ENCODE measurements around the gene RBP5. TPM values are rescaled to one million over a fixed set of nuclear protein-coding genes. Genes with fewer than 3 reads are reported as not detected.
A peak's percentile ranks its signal among the peaks of the same experiment; 100 is the strongest.

RBP5 gene
- total and polyA plus RNA-seq, 9 of the 15 experiments (the other 6 are each of a cell fraction or from before 2014, with no cell fraction given), result 8.6 to 22.5 (median 11.4) TPM

GRCh38 chr12:7162691-7163114, 34.0 kb upstream of the RBP5 start (continued):
- TF ChIP-seq REST (IDR thresholded peaks at IDR 0.05; ENCODE audit: borderline replicate concordance) (peak; percentile 21; the same call in 1 of the 2 replicates), REST (CRISPR knock-in tag; IDR thresholded peaks at IDR 0.05; ENCODE audit: low read depth) (no peak), UBTF (IDR thresholded peaks at IDR 0.05; ENCODE audit: borderline replicate concordance in 1 of 2, low read depth in 2 of 2, low read length in 2 of 2) (no peak), RAD21 (CRISPR knock-in tag; conservative IDR thresholded peaks at IDR 0.05 in 1 of 2, IDR thresholded peaks at IDR 0.05 in 1 of 2) (peak in 1 of 2 experiments; percentile 46; a peak in 2 of 4 replicates), L3MBTL2 (IDR thresholded peaks at IDR 0.05) (no peak)
